ENCODE measurements around the gene NRXN3. TPM values are rescaled to one million over a fixed set of nuclear protein-coding genes. Genes with fewer than 3 reads are reported as not detected.

The NRXN3 gene
- total and polyA plus RNA-seq, 2 experiments from 2014 or later, result 5.7 to 7.1 TPM

- Histone ChIP-seq H3K9me3 (ENCODE audit: low read depth) (no peaks in the 10 kb centered on the region), H3K9me2 (replicated peaks; ENCODE audit: insufficient read depth) (no peaks in the 10 kb centered on the region), H3K79me2 (no peaks in the 10 kb centered on the region), H3K36me3 (replicated peaks; ENCODE audit: insufficient read depth, low read depth) (no peaks in the 10 kb centered on the region), H3K27ac (no peak overlapping the region), H3K4me3 (no peak overlapping the region), H3K4me2 (no peak overlapping the region), H3K4me1 (ENCODE audit: insufficient read depth) (no peaks in the 10 kb centered on the region), H4K20me1 (ENCODE audit: insufficient read depth, poor library complexity, severe bottlenecking) (no peaks in the 10 kb centered on the region), H3K27me3 (no peaks in the 10 kb centered on the region), H2AFZ (no peak overlapping the region)
- TF ChIP-seq, protein P1, sequence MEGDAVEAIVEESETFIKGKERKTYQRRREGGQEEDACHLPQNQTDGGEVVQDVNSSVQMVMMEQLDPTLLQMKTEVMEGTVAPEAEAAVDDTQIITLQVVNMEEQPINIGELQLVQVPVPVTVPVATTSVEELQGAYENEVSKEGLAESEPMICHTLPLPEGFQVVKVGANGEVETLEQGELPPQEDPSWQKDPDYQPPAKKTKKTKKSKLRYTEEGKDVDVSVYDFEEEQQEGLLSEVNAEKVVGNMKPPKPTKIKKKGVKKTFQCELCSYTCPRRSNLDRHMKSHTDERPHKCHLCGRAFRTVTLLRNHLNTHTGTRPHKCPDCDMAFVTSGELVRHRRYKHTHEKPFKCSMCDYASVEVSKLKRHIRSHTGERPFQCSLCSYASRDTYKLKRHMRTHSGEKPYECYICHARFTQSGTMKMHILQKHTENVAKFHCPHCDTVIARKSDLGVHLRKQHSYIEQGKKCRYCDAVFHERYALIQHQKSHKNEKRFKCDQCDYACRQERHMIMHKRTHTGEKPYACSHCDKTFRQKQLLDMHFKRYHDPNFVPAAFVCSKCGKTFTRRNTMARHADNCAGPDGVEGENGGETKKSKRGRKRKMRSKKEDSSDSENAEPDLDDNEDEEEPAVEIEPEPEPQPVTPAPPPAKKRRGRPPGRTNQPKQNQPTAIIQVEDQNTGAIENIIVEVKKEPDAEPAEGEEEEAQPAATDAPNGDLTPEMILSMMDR (IDR thresholded peaks at IDR 0.05; ENCODE audit: poor library complexity), result no peak
- TF ChIP-seq EZH2phosphoT487 (IDR thresholded peaks at IDR 0.05; ENCODE audit: low read depth, severe bottlenecking, unreplicated experiment) (no peak), EZH2 (IDR thresholded peaks at IDR 0.05; ENCODE audit: borderline replicate concordance) (no peak)
- no peak for DNase-seq (ENCODE audit: low spot score)
- WGBS (ENCODE audit: low lambda C conversion rate, missing lambda C conversion rate), result 8% methylated on average over 1 of the region's 1 CpG
These were observed 32.8 kb downstream of the NRXN3 start for GRCh38 chr14:78202976-78203375.

DNA sequence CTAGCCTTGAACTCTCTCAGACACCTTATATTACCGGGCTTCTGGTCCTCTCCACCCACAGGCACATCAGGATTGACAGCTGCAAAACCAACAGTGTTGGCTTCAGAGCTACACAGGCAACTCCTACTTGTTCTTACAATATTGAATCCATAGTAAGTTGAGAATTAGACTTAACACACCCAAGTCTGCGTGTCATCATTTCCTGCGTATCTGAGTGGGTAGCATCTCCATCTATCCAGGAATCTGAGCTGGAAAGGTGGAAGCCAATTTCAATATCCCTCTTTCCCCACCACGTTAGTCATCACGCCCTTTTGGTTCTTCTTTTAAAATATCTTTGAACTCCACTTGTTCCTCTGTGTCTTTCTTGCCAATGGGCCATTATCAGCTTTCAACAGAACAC lies 37.2 kb downstream of the NRXN3 start:
- no peaks in the 10 kb centered on the region for H3K27me3 ChIP-seq
- 81% methylated on average over 5 of the region's 5 CpGs for WGBS (ENCODE audit: low lambda C conversion rate, missing lambda C conversion rate)
- no peaks in the 10 kb centered on the region for H3K9me3 ChIP-seq (ENCODE audit: low read depth)
- H3K9me2 ChIP-seq (replicated peaks; ENCODE audit: insufficient read depth), result no peaks in the 10 kb centered on the region
- no peaks in the 10 kb centered on the region for H3K79me2 ChIP-seq
- H3K27ac ChIP-seq, result no peak overlapping the region
- no peaks in the 10 kb centered on the region for H4K20me1 ChIP-seq (ENCODE audit: insufficient read depth, poor library complexity, severe bottlenecking)
- no peak overlapping the region for H3K4me3 ChIP-seq
- DNase-seq (ENCODE audit: low spot score), result no peak
- H3K4me2 ChIP-seq, result no peak overlapping the region
- no peak for TF ChIP-seq EZH2 (IDR thresholded peaks at IDR 0.05; ENCODE audit: borderline replicate concordance)
- TF ChIP-seq EZH2phosphoT487 (IDR thresholded peaks at IDR 0.05; ENCODE audit: low read depth, severe bottlenecking, unreplicated experiment), result no peak
- TF ChIP-seq, protein P1 (IDR thresholded peaks at IDR 0.05; ENCODE audit: poor library complexity), result no peak
- H3K4me1 ChIP-seq (ENCODE audit: insufficient read depth), result no peaks in the 10 kb centered on the region
- H3K36me3 ChIP-seq (replicated peaks; ENCODE audit: insufficient read depth, low read depth), result no peaks in the 10 kb centered on the region
- H2AFZ ChIP-seq, result no peak overlapping the region

DNA sequence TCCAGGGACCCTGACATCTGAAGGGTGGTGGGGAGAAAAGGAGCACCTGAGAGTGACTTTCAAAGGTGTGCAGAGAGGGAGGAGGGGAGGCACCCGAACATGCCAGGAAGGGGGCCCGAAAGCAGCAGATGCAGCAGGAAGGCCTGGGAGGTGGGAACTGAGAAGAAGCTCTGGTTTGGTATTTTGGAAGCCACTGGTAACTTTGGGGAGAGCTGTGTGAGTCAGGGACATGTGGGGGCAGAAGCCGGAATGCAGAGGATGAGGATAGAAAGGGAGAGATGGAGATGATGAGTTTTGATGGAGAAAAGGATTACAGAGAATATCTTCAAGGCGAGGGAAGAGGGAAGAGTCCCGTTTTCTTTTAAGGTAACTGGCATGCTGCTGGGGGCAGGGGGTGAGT lies 50.1 kb downstream of the NRXN3 start:
- DNase-seq (ENCODE audit: low spot score), result no peak
- no peak overlapping the region for H3K4me2 ChIP-seq
- H3K9me2 ChIP-seq (replicated peaks; ENCODE audit: insufficient read depth), result no peaks in the 10 kb centered on the region
- no peaks in the 10 kb centered on the region for H3K4me1 ChIP-seq (ENCODE audit: insufficient read depth)
- no peaks in the 10 kb centered on the region for H3K36me3 ChIP-seq (replicated peaks; ENCODE audit: insufficient read depth, low read depth)
- H3K4me3 ChIP-seq, result no peak overlapping the region
- H2AFZ ChIP-seq, result no peak overlapping the region
- H4K20me1 ChIP-seq (ENCODE audit: insufficient read depth, poor library complexity, severe bottlenecking), result no peaks in the 10 kb centered on the region
- no peak overlapping the region for H3K27ac ChIP-seq
- no peaks in the 10 kb centered on the region for H3K27me3 ChIP-seq
- H3K79me2 ChIP-seq, result no peaks in the 10 kb centered on the region
- TF ChIP-seq EZH2phosphoT487 (IDR thresholded peaks at IDR 0.05; ENCODE audit: low read depth, severe bottlenecking, unreplicated experiment), result no peak
- TF ChIP-seq, protein P1 (IDR thresholded peaks at IDR 0.05; ENCODE audit: poor library complexity), result no peak
- no peak for TF ChIP-seq EZH2 (IDR thresholded peaks at IDR 0.05; ENCODE audit: borderline replicate concordance)
- 85% methylated on average over 4 of the region's 5 CpGs for whole genome bisulfite sequencing (ENCODE audit: low lambda C conversion rate, missing lambda C conversion rate)
- H3K9me3 ChIP-seq (ENCODE audit: low read depth), result no peaks in the 10 kb centered on the region

DNA sequence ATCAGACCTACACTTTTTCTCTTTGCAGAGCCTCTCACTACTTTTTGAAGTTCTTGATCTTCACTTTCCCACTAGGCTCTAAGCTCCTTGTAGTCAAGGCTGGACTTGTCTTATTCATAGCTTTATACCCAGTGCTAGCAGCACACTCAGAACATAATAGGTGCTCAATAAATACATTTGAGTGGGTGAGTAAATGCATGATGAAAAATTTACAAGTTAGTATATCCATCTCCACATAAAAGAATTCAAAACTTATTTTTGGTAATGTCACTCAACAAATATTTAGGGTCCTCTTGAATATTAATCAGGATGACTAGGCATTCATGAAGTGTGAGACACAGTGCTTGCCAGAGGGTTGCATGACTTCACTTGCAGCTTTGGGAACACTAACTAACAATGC lies 52.6 kb downstream of the NRXN3 start:
- no peak for TF ChIP-seq EZH2phosphoT487 (IDR thresholded peaks at IDR 0.05; ENCODE audit: low read depth, severe bottlenecking, unreplicated experiment)
- no peak for TF ChIP-seq EZH2 (IDR thresholded peaks at IDR 0.05; ENCODE audit: borderline replicate concordance)
- TF ChIP-seq, protein P1 (IDR thresholded peaks at IDR 0.05; ENCODE audit: poor library complexity), result no peak
- Histone ChIP-seq H3K4me3 (no peak overlapping the region), H3K9me3 (ENCODE audit: low read depth) (no peaks in the 10 kb centered on the region), H3K36me3 (replicated peaks; ENCODE audit: insufficient read depth, low read depth) (no peaks in the 10 kb centered on the region), H3K27me3 (no peaks in the 10 kb centered on the region), H2AFZ (no peak overlapping the region), H3K79me2 (no peaks in the 10 kb centered on the region), H3K27ac (no peak overlapping the region), H3K9me2 (replicated peaks; ENCODE audit: insufficient read depth) (no peaks in the 10 kb centered on the region), H3K4me1 (ENCODE audit: insufficient read depth) (no peaks in the 10 kb centered on the region), H3K4me2 (no peak overlapping the region), H4K20me1 (ENCODE audit: insufficient read depth, poor library complexity, severe bottlenecking) (no peaks in the 10 kb centered on the region)
- no peak for DNase-seq (ENCODE audit: low spot score)
